Hematopoietic multipotent progenitor cell (in vitro differentiated cells): ENCODE data around the gene LRRC59. TPM values are rescaled to one million over a fixed set of nuclear protein-coding genes. Genes with fewer than 3 reads are reported as not detected.
"Not testable (repeated sequence)": the region's sequence is repeated elsewhere in the genome, so short reads cannot be mapped to it uniquely, and the experiment has no call there.

Experiments
- DNase-seq, 3 donors: peaks; one replicate each; pipeline ENCODE4 v3.0.0-alpha.2; 2011 to 2015; ENCODE audit warnings: low read depth in 2 of 3, low spot score in 2 of 3
- small RNA-seq: library from RNA; depleted of rRNA; stranded (forward); fragments of <200 nt; gene quantifications from one replicate; pipeline ENCODE3, GENCODE V24; 2012
- total RNA-seq: library from RNA; depleted of rRNA; stranded (reverse); fragments of >200 nt; gene quantifications from one replicate; pipeline ENCODE4 v1.2.3, GENCODE V29; 2012

Gene LRRC59
- total RNA-seq, 1 donor = 59.8 TPM

DNA sequence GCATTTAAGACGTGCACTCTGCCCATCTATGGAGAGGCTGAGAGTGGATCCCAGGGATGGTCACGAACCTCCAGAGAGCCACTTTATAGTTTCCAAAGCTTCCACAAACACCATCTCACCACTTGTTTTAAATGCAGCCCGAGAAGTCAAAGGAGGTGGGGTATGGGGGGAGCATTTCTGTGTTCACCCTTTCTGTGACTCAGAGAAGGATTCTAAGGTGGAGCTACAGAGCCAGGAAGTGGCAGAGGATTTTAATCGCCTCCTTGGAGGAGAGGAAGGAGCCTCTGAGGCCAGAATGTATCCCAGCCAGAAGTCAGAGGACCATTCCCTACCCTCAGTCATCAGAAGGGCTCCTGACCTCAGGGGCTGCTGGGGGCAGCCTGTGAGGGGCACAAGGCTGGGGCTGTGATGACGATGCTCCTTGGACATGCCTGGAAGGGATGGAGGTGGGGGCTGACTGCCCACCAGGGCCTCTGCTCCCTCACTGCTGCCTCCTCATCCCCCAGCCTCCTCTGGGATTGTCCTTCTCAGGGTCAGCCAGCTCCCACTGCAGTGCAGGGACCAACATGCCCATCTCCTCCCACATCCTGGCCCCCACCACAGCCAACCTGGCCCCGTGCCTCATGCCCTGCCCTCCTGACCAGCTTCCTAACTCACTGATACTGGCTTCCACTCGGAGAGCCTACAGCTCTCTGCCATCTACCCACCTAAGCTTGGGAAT is 48.6 kb downstream of the LRRC59 start:
- DNase-seq = no peak

DNA sequence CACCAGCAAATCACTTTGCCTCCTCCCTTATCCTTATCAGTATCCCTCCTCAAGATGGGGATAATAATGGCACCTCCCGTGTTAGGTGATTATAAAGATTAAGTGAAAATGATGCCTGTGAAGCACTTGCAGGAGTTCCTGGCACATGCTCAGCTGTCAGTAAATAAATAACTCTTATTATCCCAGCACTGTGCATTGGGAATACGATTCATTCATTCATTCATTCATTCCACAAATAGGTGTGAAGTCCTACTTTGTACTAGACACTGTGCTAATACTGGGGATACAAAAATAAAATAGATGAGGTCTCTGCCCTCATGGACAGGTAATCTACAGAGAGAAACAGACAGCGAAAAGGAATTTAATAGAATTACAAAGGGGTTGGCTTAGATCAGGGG is 49.4 kb downstream of the LRRC59 start:
- DNase-seq = no peak

DNA sequence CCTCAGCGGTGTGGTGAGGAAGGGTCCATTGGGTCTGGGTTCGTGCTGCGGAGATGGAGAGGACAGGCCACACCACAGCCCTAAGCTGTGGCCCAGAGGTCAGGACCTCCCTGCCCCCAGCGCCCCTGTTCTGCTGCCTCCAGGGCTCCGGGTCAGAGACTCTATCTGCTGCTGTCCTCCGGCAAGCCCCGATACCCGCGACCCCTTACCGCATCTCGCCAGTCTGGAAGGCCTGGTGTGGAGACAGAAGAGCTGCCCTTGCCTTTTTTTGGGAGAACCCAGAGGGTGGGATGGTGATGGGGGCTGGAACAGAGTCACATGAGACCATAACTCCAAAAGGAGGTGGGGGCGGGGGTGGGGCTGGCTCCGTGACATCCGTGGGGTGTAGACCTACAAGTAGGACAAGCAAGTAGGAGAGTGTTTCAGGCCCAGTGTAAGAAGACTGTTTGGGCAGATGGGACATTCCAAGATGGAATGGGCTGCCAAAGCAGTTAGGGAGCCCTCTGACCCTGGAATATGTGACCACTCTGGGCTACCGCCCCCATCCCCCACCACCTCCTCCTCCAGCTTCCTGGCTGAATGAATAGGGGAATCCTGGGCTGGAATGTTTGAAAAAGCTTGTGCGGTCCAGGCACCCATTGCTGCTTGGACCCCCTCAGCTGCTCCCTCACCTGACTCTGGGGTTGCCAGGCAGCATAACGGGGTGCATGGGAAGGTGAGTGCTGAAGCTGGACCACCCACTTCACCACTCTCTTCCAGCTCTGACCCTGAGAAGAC is 50.0 kb downstream of the LRRC59 start:
- DNase-seq = no peak

DNA sequence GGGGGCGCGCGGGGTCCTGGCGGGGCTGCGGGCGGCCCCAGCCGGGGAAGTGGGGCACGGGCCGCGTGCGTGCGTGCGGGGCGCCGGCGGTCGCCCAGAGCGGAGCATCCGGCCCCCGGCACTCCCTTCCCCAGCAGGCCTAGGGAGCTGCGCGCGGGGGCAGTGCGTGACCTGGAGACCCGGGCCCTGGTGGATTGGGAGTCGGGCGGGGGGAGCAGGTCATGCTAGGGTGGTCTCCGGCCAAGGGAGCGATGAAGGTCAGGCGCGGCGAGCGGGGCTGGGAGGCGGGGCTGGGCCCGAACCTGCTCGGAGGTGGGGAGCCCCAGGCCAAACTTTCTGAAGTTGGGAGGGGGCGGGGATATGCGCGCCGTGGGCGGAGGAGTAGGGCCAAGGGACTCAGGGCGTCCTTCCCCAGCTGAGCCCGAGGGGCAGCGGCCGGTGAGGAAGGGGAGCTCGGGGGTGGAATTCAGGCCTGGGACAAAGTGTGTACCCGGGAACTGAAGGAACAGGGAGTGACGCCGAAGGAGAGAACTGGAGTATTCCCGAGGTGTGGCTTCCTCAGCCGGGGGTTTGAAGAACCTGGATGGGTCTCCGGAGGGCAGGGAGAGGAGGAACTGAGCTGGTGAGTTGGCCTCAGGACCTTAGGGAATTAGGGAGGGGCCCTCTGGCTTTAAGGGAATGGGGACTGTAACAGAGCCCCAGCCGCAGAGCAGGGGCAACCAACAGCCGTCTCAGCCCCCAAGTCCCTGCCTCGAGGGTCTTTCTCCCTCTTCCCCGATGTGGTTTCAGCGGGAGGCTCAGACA is 50.8 kb downstream of the LRRC59 start:
- peak in 2 of 3 donors; percentile 34 to 44 for DNase-seq

DNA sequence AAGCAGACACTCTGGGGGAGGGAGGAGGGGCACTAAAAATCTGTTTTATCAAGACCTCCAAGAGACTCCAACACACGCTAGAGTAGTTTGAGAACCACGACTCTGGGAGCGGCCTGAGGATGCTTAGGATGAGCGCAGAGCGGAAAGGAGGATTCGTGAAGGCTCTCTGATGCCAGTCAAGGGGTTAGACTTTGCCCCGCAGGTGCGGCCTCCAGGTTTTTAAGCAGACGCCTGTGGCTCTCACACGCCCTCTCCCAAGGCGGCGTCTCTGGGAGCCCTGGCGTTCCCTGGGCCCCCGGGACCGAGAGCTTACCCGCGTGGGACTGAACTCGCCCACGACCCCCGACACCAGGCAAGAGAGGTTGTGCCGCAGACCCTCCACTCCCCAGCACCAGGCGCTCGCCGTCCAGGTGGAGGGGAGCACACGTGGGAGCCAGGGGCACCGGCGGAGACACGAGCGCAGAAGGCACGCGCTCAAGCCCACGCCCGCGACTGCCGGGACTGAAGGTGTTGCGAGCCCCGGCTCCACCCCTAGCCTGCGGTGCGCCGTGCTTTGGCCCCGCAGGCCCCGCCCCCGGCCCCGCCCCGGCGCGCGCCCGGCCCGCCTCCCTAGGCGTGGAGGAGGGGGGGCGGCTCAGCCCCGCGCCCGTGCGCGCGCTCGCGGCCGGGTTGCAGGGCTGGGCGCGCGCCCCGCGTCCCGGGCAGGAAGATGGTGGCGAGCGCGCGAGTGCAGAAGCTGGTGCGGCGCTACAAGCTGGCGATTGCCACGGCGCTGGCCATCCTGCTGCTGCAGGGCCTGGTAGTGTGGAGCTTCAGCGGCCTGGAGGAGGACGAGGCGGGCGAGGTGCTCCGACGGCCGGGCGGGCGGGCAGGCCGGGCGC is 51.7 kb downstream of the LRRC59 start, which contains the start of gene XYLT2:
Gene XYLT2 (plus strand): TSS at position 695 of the 881 bp plus-strand sequence. CDS start 15 bp downstream, at position 710.
- peak; percentile 78 to 88 (median 87) for DNase-seq

DNA sequence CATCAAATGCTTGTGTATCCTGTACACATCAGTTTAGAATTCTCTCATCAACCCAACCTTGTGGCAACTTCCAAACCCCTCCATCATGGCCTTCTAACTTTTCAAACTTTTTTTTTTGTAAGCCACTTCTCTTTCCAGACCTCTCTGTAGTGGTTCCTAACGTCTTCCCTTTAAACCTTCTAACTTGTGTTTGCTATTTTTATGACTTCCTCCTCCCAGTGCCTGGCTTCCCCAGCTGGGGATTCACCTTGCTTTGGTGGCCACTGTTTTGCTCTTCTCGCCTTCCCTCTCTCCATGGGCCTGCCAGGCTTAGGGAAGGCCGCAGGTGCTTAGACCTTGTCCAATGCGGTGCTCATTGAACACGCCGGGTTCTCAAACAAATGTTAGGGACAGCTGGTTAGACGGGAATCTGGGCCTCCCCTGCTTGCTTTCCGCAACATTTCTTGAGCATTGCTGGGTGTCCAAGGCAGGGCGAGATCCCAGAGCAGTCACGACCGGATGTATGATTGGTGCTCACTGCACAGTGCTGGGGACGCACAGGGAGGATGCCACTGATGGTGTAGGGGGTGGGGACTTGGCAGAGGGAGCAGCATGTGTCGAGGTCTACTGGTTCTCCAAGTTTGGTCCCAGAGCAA is 52.5 kb downstream of the LRRC59 start:
- DNase-seq = no peak

DNA sequence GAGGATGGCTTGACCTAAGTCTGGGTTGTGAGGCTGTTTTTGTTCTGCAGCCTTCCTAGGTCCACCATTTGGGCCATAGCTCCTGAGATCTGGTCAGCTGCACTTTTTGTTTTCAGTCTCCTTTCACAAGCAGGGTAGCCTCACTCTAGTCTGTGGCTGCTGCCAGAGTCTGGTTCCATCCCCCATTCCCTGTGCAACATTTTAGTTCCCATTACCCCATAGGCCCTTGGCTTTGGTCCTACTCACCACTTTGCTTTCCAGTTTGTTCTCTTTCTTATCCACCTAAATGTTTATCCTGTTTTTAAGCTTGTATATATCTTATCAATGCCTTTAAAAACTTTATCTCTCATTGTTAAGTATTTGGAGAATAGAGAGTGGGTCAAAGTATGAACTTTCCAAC is 57.9 kb downstream of the LRRC59 start:
- no peak for DNase-seq

DNA sequence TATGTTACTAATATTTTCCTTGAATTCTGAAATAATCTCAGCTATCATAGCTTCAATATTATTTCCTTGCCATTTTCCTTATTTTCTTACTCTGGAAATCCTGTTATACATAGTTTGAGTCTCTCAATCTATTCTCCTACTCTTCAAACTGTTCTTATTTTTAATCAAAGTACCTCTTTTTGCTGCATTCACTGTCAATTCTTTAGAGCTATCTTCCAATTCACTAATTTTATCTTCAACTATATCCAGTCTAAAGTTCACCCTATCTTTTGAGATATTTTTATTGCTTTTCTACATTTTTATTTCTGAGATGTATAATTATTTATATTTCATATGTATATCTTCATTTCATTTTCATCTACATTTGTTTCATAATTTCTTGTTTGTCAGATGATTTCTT is 58.7 kb downstream of the LRRC59 start:
- DNase-seq = no peak

DNA sequence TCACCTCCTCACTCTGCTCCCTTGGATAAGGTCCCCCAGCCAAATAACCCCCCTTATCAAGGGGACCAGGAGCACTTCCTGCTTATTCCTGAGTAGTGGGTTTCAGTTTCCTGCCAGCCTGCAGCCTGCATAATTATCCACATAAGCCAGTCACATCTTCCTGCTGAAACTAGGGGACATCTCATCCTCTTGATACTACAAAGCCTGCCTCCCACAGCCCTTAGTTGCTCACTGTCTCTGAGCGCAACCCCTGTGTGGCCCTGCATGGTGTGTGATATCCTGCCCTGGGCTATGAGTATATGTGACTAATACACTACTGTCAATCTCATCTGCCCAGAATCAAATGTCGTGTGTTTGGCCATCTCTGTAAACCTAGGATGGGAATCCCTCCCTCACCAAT is 59.4 kb downstream of the LRRC59 start:
- no peak for DNase-seq

DNA sequence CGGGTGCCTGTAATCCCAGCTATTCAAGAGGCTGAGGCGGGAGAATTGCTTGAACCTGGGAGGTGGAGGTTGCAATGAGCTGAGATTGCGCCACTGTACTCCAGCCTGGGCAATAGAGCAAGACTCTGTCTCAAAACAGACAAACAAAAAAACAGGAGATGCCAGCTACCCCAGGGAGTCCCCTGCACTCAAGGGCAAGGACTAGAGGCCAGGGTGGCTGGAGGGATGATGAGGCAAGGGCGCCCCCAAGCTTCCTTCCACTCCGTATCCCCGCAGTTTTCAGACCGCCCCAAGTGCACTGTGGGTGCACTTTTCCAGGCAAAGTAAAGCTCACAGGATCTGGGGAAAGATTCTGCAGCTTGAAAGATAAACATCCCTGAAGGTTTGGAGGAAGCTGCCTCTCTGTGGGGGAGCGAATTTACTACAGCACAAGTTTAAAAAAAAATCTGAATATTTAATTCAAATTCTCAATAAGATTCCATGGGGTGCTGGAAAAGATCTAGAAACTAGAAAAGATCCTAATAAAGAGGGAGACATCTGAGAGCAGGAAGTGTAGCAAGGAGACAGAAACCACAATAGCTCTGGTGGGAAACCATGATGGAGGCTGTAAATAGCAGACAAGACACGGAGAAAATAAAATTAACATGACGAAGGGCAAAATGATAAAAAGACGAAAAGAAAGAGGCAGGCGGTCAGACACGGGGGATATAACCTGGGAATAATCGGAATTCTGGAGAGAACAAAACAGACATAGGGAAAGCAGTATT is 63.8 kb downstream of the LRRC59 start:
- DNase-seq = not testable (repeated sequence)

DNA sequence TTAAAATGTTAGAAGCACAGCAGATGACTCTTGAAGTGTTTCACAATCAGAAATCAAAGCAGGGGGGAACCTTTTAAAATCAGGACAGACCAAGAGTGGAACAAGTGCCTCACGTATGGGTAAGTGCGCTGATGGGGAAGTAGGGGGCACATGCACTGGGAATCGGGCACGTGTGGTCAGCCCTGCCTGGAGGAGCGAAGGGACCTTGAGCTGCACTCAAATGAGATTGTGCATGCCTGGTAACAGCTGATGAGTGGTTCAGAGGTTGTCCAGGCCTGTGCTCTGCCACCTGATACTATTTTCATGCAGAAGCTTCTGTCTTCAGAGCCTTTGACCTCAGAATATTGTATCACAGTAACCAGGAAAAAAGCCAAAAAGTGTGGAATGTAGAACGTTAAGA is 65.1 kb downstream of the LRRC59 start:
- no peak for DNase-seq

Small RNAs within 50 kb of the gene (small RNA-seq; reads per million reads assigned to genes)
- not detected for gene RF00019

Other genes starting within 250 kb of the LRRC59 start
- 42.5 TPM for gene PPP1R9B, start 246.8 kb downstream of the LRRC59 start, total RNA-seq
- not detected for gene SGCA, start 231.5 kb downstream of the LRRC59 start, total RNA-seq
- 0.54 TPM for gene COL1A1, start 195.9 kb downstream of the LRRC59 start, total RNA-seq
- gene TMEM92, start 123.1 kb downstream of the LRRC59 start, total RNA-seq = 0.27 TPM
- gene XYLT2, start 51.4 kb downstream of the LRRC59 start, total RNA-seq = 33.7 TPM
- gene MRPL27, start 24.3 kb downstream of the LRRC59 start, total RNA-seq = 54.7 TPM
- gene EME1, start 24.3 kb downstream of the LRRC59 start, total RNA-seq = 1.3 TPM
- gene ACSF2, start 28.7 kb upstream of the LRRC59 start, total RNA-seq = 35.8 TPM
- gene CHAD, start 71.4 kb upstream of the LRRC59 start, total RNA-seq = under 0.01 TPM
- gene RSAD1, start 81.3 kb upstream of the LRRC59 start, total RNA-seq = 31.0 TPM
- 5.4 TPM for gene MYCBPAP, start 110.9 kb upstream of the LRRC59 start, total RNA-seq
- gene EPN3, start 135.2 kb upstream of the LRRC59 start, total RNA-seq = under 0.01 TPM
- 50.9 TPM for gene SPATA20, start 149.7 kb upstream of the LRRC59 start, total RNA-seq
- gene CACNA1G, start 163.2 kb upstream of the LRRC59 start, total RNA-seq = under 0.01 TPM
- gene ABCC3, start 237.4 kb upstream of the LRRC59 start, total RNA-seq = 1.6 TPM